HepG2 (cell line): ENCODE data around the gene SPTSSB. TPM values are rescaled to one million over a fixed set of nuclear protein-coding genes. Genes with fewer than 3 reads are reported as not detected.

ENCODE experiments used
- AGO2 ChIP-seq: fragments of 200-400 bp; formaldehyde crosslinking; optimal IDR thresholded peaks from 2 replicates; pipeline ENCODE3; 2017; ENCODE audit warnings: mild to moderate bottlenecking, low read depth, low read length, moderate library complexity
- ARNTL ChIP-seq: sonication (generic); formaldehyde crosslinking; IDR thresholded peaks from 2 replicates; pipeline ENCODE4 v1.4.0; 2020; ENCODE audit warnings: mild to moderate bottlenecking, missing genetic modification reagents
- CREB1 ChIP-seq, 2 experiments: fragments of 450-650 bp in 1 of 2; IDR thresholded peaks; 2 replicates each; pipeline ENCODE4 v1.6.1; 2016 to 2017; ENCODE audit warnings: control low read depth in 1 of 2, mild to moderate bottlenecking in 1 of 2, missing compliant biosample characterization in 1 of 2, missing genetic modification characterization in 1 of 2
- CTCF ChIP-seq: sonication (generic); formaldehyde crosslinking; IDR thresholded peaks from 2 replicates; pipeline ENCODE4 v1.5.0; 2020; ENCODE audit warnings: mild to moderate bottlenecking, missing genetic modification reagents, moderate library complexity
- DMAP1 ChIP-seq: IDR thresholded peaks from 2 replicates; pipeline ENCODE4 v1.6.1; 2016
- KAT2B ChIP-seq: fragments of 150-350 bp; IDR thresholded peaks from 2 replicates; pipeline ENCODE4 v1.6.1; 2014; ENCODE audit warnings: low read depth, low read length, borderline replicate concordance
- KDM6A ChIP-seq: IDR thresholded peaks from 2 replicates; pipeline ENCODE4 v1.6.1; 2016; ENCODE audit warnings: low read depth
- KLF6 ChIP-seq: IDR thresholded peaks from 2 replicates; pipeline ENCODE4 v1.8.0; 2016; ENCODE audit warnings: missing biosample characterization, missing genetic modification reagents
- MAX ChIP-seq: IDR thresholded peaks from 2 replicates; pipeline ENCODE4 v1.6.1; 2012; ENCODE audit warnings: inconsistent platforms
- NR2F2 ChIP-seq: IDR thresholded peaks from 2 replicates; pipeline ENCODE4 v1.6.1; 2012; ENCODE audit warnings: low read depth, inconsistent platforms, borderline replicate concordance
- PHF20 ChIP-seq: sonication (generic); formaldehyde crosslinking; IDR thresholded peaks from 2 replicates; pipeline ENCODE4 v1.5.0; 2020; ENCODE audit warnings: mild to moderate bottlenecking, missing genetic modification reagents
- THYN1 ChIP-seq: sonication (generic); formaldehyde crosslinking; IDR thresholded peaks from 2 replicates; pipeline ENCODE4 v1.8.1; 2023; ENCODE audit warnings: low read depth, mild to moderate bottlenecking, moderate library complexity, missing genetic modification reagents, borderline replicate concordance
- U2AF1 ChIP-seq: fragments of 200-400 bp; formaldehyde crosslinking; optimal IDR thresholded peaks from 2 replicates; pipeline ENCODE3; 2017; ENCODE audit warnings: mild to moderate bottlenecking, low read depth, low read length
- ZBTB20 ChIP-seq: sonication (generic); formaldehyde crosslinking; IDR thresholded peaks from 2 replicates; pipeline ENCODE4 v1.8.1; 2023; ENCODE audit warnings: missing genetic modification reagents, low read depth, mild to moderate bottlenecking, borderline replicate concordance
- ZNF205 ChIP-seq: IDR thresholded peaks from 2 replicates; pipeline ENCODE4 v1.6.1; 2018; ENCODE audit warnings: missing biosample characterization, missing genetic modification reagents
- ZNF281 ChIP-seq: sonication (generic); formaldehyde crosslinking; IDR thresholded peaks from 2 replicates; pipeline ENCODE4 v1.4.0; 2020; ENCODE audit warnings: missing genetic modification reagents, borderline replicate concordance
- ZNF296 ChIP-seq: sonication (generic); formaldehyde crosslinking; conservative IDR thresholded peaks from 2 replicates; pipeline ENCODE4 v1.5.0; 2020; ENCODE audit warnings: mild to moderate bottlenecking, missing genetic modification reagents
- ZNF414 ChIP-seq: sonication (generic); formaldehyde crosslinking; IDR thresholded peaks from 2 replicates; pipeline ENCODE4 v1.5.0; 2020; ENCODE audit warnings: missing genetic modification reagents
- ZNF501 ChIP-seq: sonication (generic); formaldehyde crosslinking; IDR thresholded peaks from 2 replicates; pipeline ENCODE4 v1.5.1; 2020; ENCODE audit warnings: mild to moderate bottlenecking, moderate library complexity, missing genetic modification reagents
- ZNF605 ChIP-seq: sonication (generic); formaldehyde crosslinking; IDR thresholded peaks from 2 replicates; pipeline ENCODE4 v1.8.0; 2022; ENCODE audit warnings: mild to moderate bottlenecking, missing genetic modification reagents
- ZNF691 ChIP-seq: sonication (generic); formaldehyde crosslinking; IDR thresholded peaks from 2 replicates; pipeline ENCODE4 v1.4.0; 2020; ENCODE audit warnings: missing genetic modification reagents, low read depth, mild to moderate bottlenecking, borderline replicate concordance
- ZNF800 ChIP-seq: sonication (generic); formaldehyde crosslinking; IDR thresholded peaks from 2 replicates; pipeline ENCODE4 v1.4.0; 2020; ENCODE audit warnings: missing genetic modification reagents
- polyA plus RNA-seq, 8 experiments: library from polyadenylated mRNA; depleted of rRNA in 3 of 8; stranded (reverse) in 7 of 8; unstranded in 1 of 8; fragments of >200 nt; fragmentation: Illumina TruSeq in 4 of 8; extraction: Trizol in 4 of 8; gene quantifications; 2 replicates each; pipeline versions ENCODE4 v1.2.1 to v1.2.3, GENCODE V29; 2011 to 2016; ENCODE audit warnings: low read depth in 4 of 8, missing spikeins in 1 of 8, mixed read lengths in 1 of 8; ENCODE audit not compliant: insufficient read depth in 1 of 8
- total RNA-seq, 5 experiments: library from RNA; depleted of rRNA; stranded (reverse); fragments of >200 nt; fragmentation: Illumina TruSeq; extraction: Trizol; gene quantifications; 2 replicates each; pipeline ENCODE4 v1.2.3, GENCODE V29; 2016; ENCODE audit warnings: low read depth in 1 of 5

SPTSSB gene
- total and polyA plus RNA-seq, 2 of the 13 experiments (the other 11 are each of a cell fraction or from before 2014, with no cell fraction given), result 0.51 to 2.4 TPM

- TF ChIP-seq ZNF281 (CRISPR knock-in tag), result peak; percentile 30; the same call in 1 of the 2 replicates
- TF ChIP-seq CTCF (CRISPR knock-in tag), result peak; percentile 31
- peak; percentile 32; the same call in 1 of the 2 replicates for TF ChIP-seq CREB1 (IDR thresholded peaks at IDR 0.05)
- peak; percentile 76 for TF ChIP-seq CREB1 (CRISPR knock-in tag; IDR thresholded peaks at IDR 0.05)
- no peak for TF ChIP-seq THYN1 (CRISPR knock-in tag)
- no peak for TF ChIP-seq U2AF1
- TF ChIP-seq ZNF414 (CRISPR knock-in tag), result peak; percentile 72; the same call in 1 of the 2 replicates
- TF ChIP-seq ZNF800, result peak; percentile 39; the same call in 1 of the 2 replicates
- no peak for TF ChIP-seq KAT2B
- TF ChIP-seq ZNF501, result 0 out of 2 replicates have a peak, but pooled peaks have one; percentile 15
- no peak for TF ChIP-seq AGO2
- TF ChIP-seq ARNTL (CRISPR knock-in tag), result 0 out of 2 replicates have a peak, but pooled peaks have one; percentile 47
- TF ChIP-seq KDM6A (CRISPR knock-in tag), result peak; percentile 61; the same call in 1 of the 2 replicates
- peak; percentile 45; the same call in 1 of the 2 replicates for TF ChIP-seq KLF6
- TF ChIP-seq NR2F2, result peak; percentile 51; the same call in 1 of the 2 replicates
- peak; percentile 72; the same call in 1 of the 2 replicates for TF ChIP-seq ZNF205
- peak; percentile 38; the same call in 1 of the 2 replicates for TF ChIP-seq ZNF691 (CRISPR knock-in tag)
- no peak for TF ChIP-seq DMAP1 (CRISPR knock-in tag)
- no peak for TF ChIP-seq ZNF296 (CRISPR knock-in tag)
- TF ChIP-seq ZBTB20 (CRISPR knock-in tag), result peak; percentile 51; the same call in 1 of the 2 replicates
- no peak for TF ChIP-seq PHF20 (CRISPR knock-in tag)
- TF ChIP-seq MAX, result peak; percentile 37; the same call in 1 of the 2 replicates
- TF ChIP-seq ZNF605 (CRISPR knock-in tag), result peak; percentile 58; the same call in 1 of the 2 replicates
These were observed 49.4 kb upstream of the SPTSSB start (continued) for GRCh38 chr3:161420746-161421145.
